HG03039 (cell line): ENCODE results near the gene ZRANB1.
"Not testable (repeated sequence)": the region's sequence is repeated elsewhere in the genome, so short reads cannot be mapped to it uniquely, and the experiment has no call there.

Experiments used
- ATAC-seq: cut with Tn5 transposase; IDR thresholded peaks from one replicate; pipeline ENCODE4 v1.9.1; 2021; ENCODE audit warnings: mild to moderate bottlenecking, moderate library complexity; ENCODE audit not compliant: unreplicated experiment

ZRANB1 gene

DNA sequence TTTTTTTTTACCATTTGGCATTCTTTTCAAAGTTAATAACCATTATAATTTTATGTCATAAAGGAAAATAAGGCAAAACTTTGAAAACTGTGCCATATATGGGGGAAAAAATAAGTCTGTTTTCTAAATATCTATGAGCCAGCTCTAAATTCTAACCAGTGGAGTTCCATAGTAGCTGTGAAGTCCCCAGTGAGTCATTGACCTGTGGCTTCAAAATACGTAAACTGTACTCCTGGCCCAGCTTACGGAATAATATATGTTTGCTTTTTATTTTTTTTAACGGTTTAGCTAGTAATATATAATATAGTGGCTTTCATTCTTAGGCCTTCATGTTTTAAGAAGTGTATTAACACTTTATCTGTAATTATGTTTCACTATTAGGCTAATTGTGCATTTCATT lies 20.5 kb downstream of the ZRANB1 start:
- ATAC-seq: no peak

DNA sequence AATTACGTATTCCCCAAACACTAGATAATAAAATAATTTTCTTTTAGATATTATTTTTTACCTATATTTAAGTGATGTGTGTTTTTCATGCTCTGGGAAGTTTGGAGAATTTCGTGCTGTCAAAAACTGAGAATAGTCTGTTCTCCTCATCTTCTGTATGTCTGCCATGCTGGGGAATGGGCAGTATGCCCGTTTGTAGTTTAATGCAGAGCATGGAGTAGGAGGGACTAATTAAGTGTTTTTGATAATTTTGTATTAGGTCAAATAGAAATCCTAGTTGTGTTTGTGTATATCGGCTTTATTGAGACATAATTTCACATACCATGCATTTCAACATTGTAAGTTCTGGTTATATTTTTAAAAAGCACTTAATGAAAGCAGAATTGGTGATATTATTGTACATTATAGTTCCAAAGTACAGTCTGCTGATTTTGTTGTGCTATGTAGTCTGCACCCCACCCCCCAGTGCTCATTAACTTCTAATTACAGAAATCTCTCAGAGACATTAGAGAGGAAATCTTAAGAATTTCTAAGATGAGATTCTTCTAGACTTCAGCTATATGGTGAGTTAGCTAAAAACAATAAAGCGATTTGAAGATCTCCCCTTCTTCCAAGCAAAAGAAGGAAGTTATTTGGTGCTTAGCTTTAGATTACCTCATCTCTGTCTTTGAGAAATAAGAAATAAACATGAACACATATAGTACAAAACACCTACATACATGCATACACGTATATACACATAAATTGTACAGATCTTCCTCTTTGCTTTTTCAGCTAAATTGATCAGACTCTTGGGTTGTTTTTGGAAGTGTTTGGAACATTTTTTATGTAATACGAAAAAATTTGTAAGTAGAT lies 22.2 kb downstream of the ZRANB1 start:
- ATAC-seq: no peak

DNA sequence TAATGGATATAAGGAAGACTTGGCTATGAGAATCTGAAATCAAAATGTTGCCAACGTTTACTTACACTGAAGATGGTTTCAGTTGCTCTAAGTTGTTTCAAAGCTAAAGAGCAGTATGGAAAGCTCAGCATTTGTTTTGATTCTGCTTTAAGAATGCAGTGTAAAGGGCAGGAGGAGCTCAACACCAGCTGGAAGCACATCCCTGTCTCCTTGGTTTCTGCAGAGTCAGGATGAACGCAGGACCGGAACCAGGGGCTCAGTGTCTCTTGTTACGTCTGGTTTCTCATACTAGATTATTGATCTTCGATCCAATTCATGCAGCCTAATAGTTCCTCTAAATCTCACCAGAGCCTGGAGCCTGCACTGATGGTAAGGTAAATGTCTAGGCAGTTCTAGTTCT lies 24.1 kb downstream of the ZRANB1 start:
- ATAC-seq: no peak

DNA sequence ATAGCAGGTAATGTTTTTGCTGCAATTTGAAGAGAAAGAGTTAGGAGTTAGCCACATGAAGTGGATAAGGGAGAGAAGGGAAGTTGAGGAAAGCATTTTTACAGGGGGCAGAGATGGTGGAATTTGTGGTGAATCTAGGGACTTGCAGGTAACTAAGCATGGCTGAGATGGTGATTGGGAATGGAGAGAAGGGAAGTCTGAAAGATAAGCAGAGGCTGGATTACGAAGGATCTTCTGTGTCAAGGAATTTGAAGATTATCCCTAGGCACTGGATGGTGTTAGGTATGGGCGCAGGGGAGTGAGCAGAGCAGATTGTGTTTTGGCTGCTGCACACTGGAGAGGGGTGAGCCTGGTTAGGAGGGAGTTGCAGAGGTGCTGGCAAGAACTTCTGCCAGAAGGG lies 25.3 kb downstream of the ZRANB1 start:
- no peak for ATAC-seq

DNA sequence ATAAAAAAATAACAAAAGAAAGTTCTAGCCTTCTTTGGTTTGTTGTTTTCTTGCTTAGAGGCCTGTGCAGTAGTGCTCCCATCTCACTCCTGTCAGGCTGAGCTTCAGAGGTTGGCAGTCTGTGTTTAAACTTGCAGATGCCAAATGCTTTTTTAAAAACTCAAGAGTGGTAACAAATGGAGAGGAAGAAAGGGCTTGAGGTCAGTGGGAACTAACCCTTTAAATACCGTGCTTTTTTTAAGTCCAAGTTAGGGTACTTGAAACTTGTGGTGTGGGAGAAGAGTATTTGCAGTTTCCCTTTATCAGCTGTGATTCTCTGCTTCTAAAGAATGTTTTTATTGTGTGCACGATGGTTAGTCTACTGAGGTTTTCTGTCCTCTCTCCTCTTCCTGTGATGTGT lies 29.4 kb downstream of the ZRANB1 start:
- peak; percentile 41 for ATAC-seq

DNA sequence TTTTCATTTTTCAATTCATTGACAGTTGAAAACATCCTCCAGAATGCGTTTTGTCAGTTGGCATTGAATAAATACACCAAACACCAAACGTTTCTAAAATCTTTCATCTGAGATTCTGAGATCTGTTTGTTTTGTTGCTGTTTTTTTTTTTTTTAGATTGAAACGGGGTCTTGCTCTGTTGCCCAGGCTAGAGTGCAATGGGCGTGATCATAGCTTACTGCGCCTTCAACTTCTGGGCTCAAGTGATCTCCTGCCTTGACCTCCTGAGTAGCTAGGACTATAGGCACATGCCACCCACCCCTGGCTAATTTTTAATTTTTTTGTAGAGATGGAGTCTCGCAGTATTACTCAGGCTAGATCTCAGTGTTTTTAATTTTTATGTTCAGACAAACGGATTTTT lies 30.7 kb downstream of the ZRANB1 start:
- no peak for ATAC-seq

DNA sequence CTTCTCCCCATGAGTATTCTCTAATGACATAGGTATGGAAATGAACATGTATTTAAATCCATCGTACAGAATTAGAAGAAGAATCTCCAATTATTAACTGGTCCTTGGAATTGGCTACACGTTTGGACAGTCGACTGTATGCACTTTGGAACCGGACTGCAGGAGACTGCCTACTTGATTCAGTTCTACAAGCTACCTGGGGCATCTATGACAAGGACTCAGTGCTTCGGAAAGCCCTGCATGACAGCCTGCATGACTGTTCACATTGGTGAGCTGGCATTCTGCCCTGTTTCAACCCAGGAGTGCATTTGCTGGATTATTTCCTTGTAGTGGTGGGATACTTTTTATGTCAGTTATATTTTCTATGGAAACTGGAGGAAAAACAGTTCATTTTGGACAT lies 32.2 kb downstream of the ZRANB1 start:
- no peak for ATAC-seq

DNA sequence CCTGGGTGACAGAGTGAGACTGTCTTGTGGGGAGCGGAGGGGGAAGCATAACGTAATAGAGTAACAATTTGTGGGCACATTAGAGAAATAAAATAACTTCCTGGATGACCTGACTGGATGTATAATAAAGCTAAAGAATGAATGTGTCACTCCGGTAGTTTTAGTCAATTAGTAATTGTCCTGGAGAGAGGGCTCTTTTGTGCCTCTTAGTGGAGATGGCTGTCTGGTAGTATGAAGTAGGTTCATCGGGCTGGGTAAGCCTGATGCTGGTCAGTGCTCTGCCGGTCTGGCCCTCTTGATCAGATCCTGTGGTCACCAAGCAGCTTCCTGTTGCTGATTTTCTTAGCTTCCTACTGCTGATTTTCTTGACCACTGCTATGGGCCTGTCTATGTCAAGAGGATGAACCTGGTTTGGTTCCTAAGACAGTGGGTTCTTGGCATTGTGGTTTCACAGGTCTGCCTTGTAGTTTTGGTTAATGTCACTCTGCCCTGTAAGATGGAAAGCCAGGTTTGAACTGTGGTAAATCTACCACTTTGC lies 34.1 kb downstream of the ZRANB1 start:
- no peak for ATAC-seq

DNA sequence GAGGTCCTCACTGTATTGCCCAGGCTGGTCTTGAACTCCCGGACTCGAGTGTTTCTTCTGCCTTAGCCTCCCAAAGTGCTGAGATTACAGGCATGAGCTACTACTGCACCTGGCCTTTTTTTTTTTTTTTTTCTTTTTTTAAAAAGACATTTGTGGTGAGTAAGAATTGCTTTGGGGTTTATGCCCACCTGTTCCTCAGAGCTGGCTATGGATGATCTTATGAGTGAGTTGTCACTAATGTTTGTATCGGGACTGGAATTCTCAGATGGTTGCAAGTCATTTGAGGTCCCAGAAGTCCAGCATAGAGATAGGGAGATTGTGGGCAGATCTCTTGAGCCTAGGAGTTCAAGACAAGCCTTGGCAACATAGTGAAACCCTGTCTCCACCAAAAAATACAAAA lies 35.2 kb downstream of the ZRANB1 start:
- no peak for ATAC-seq

DNA sequence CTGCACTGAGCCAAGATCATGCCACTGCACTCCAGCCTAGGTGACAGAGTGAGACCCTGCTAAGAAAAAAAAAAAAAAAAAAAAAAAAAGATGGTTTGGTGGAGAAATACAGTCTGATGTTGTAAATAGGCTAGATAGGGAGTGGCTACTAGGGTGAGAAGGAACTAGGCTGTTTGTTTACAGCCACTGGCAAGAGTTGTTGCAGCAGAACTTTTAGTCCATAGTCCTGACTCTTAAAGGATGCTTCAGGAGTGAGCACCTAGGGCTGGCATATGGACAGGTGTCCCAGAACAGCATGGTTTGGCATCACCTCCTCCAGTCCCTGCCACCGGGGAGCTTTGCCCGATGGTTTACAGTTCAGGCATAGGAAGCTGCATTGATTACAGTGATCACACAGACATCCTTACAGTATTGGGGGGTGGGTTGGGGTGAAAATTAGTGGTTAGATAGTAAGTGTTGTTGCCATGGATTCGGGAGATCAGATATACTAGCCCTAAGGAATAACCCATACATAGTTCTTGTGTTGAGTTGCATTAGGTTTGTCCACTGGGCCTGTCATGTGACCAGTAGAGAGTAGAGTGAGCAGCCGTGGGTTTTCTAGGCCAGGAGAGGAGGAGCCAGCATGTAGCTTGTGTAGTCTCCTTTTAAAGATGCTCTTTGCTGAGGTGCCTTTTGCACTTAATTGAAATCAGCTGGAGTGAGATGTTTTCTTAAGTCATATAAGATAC lies 35.9 kb downstream of the ZRANB1 start:
- ATAC-seq: no peak

DNA sequence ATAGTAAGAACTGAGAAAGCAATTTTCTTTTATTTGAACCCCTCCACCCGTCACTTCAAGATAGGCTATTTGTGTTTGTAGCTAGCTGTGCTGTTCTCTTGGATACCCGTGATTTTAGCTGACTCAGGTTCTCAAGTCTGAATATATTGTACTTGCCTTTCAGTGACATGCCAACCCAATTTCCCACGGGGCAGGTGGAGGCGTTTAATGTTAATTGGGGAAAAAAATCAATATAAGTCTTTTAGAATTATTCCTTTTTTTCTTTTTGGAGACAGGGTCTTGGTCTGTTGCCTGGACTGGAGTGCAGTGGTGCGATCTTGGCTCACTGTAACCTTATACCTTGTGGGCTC lies 36.4 kb downstream of the ZRANB1 start:
- ATAC-seq: no peak

DNA sequence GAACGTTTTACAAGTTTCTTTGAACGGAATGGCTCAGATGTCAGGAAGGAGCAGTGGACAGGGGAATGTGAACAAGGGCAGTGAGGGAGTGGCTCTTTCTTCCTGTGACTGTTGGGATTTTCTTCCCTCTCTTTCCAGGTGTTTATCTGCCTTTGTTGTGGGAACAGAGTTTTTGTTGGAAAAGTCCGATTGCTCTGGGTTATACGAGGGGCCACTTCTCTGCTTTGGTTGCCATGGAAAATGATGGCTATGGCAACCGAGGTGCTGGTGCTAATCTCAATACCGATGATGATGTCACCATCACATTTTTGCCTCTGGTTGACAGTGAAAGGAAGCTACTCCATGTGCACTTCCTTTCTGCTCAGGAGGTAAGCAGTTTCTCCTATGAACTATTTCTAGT lies 41.4 kb downstream of the ZRANB1 start:
- ATAC-seq: no peak

DNA sequence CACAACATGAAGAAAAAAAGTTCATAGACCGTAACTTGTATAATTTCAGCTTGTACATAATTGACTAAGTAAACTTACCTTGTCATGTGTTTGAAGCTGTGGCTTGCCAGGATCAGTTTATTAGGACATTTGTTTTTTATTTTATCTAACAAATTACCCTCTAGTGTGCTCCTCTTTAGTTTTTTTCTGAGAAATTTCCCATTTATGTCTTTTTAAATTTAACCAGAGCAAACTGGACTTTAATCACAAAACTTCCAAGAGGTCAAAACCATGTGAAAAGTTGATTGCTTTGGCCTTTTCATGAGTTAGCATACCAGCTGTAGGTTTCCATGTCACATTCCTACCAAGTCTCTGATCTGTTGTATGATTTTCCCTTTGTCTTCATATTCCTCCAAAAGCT lies 42.5 kb downstream of the ZRANB1 start:
- no peak for ATAC-seq

DNA sequence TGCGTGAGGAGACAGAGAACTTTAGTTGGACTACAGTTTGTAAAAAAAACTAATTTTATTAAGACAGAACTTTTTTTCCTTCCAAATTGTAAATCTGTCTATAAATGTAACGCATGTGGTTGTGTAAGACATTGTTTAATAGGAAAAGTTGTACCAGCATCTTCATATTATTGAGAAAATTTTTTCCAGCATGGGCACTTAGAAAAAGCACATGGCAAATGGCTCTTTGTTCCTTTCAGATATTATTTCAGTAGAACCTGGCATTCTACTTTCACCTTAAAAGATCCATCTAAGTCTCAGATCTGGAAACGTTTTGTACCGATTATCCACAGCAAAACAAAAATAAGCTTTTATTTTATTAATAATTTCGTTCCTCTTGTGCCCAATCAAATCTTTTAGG lies 43.2 kb downstream of the ZRANB1 start:
- no peak for ATAC-seq

DNA sequence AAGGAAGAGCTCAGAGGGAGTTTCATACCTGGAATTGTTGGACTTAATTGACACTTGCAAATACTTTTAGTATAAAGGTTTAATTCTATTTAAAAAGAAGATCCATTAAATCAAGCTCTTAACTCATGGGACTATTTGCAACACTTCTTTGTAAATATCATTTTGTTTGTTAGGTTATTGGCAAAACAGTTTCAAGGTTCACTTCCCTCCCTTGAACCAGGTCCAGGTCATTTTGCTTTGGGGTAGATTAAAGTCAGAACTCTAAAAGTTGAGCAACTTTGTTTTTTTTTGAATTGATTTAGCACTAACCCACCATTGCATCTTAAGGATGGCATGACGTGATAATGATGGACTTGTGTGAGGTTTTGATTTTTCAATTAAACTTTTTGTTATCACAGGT lies 45.9 kb downstream of the ZRANB1 start:
- no peak for ATAC-seq

DNA sequence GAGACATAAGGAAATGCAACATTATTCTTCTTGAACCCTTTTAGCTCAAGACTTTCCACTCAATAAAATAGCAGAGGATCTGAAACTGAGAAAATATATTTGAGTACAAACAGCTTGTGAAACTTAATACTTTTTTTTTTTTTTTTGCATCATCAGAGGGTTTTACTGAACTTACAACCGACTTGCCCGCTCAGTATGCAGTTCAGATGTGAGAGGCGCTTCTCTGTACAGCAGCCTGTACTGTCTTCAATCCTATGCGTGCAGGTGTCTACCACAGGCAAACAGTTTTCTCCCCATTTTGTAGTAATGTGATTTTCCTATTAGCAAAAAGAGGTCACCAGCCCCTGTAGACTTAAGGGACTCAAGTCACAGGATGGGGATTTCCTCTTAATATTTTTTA lies 46.8 kb downstream of the ZRANB1 start:
- not testable (repeated sequence) for ATAC-seq

DNA sequence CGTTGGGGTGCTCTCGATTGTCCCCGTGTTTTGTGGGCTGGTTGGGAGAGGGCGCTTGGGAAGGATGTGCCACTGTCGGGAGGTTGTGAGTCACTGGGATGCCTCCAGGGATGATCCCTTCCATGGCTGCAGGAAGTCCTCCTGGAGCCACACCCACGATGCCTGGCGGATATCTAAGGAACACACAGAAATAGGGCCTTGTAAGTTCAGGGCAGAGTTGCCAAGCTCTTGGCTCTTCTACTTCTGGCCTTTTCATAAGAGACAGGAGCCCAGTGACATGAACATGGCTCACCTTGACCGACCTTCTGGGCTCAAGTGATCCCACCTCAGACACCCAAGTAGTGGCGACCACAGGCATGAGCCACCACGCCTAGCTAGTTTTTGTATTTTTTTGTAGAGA lies 47.6 kb downstream of the ZRANB1 start:
- ATAC-seq: no peak

DNA sequence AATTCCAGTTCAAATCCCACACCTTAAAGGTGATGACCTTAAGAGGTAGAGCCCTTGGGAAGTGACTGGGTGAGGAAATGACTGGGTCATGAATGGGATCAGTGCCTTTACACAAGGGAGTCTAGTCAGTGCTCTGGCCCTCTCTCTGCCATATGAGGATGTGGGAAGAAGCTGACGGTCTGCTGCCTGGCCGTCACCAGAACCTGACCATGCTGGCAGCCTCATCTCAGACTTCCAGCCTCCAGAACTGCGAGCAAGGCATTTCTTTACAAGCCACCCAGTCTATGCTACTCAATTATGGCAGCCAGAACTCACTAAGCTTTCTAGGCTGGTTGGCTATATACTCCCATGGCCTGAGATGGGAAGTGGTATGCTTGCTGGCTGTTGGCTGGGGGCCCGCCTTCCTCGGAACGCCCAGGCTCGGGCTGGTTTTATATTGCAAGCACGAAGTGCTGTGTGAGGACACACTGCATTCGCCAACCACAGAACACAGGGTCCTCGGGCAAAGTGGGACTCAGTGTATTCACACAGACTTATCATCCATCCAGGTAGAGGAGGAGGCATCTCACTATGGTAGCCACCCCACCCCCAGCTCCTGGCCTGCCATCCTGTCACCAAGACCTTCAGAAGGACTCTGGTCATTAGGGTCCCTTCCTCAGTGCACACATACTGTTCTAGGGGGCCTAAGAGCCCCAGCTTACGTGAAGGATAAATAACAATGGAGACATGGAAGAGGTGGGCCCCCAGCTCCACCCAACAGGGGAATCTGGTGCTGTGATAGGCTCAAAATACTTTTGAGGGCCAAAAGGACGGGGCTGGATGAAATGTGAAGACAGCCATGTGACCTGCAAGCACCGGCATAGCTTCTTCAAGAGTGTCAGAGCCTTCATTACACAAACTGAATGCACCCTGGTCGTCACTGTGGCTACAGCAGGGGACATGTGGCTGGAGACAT lies 49.0 kb downstream of the ZRANB1 start:
- no peak for ATAC-seq

DNA sequence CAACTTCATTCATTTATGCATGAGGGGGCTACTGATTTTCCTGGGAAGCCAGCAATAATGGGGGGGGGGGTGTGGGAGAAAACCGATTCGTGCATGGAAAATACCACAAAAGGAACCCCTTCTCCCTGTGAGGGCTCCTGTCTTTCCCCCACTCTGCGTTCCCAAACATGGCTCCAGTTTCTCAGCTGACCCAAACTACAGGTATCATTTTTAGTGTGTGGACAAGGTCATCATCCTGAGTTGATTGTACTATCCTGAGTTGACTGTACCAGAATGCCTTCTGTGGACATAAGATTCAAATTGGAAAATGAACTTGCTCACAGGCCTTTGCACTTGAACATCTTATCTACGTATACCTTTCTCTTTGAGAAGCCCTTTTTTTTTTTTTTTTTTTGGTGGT lies 49.9 kb downstream of the ZRANB1 start:
- no peak for ATAC-seq

DNA sequence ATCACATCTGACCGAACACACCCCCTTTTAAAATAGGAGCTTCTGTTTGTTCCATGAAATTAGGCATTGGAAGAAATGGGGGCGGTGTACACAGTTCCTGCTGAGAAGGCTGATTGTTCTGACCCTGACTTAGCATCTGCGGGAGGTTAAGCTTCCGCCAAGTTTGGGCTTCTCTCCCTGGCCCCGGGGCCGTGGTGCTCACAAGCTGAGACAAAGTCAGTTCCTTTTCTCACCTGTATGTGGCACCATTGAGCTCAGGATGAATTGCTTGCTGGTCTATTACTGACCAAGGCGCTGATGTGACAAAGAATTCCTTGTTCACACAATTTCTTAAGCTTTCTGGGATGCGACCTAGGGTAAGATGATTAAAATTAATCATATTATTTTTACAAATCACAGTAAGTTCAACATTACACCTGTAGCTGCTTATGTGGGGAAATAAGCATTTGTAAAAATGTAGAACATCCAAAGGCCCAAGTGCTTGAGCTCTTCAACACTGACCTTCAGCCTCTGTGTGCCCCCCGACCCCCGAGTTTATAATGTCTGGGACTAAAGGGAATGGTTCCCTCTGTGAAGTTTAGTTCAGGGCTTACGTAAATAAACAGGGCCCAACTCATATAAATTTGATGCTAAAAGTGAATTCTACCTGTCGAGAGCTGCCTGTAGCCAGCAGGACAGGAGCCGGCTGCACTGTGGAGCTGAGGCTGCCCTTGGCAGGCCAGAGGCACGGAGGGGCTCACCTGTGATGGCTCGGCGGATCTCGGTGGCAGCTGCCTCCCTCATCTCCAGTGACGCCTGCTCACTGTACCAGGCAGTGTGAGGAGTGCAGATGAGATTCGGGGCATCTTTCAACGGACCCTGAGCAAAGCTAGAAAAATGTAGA lies 50.8 kb downstream of the ZRANB1 start:
- ATAC-seq: no peak
